Limb (tissue), 2 donors: ENCODE results near the gene VCP.

ENCODE experiments used
- DNase-seq, 2 donors: peaks; one replicate each; pipeline ENCODE4 v3.0.0-alpha.2; 2016; ENCODE audit errors: extremely low spot score in 2 of 2

VCP gene

GRCh38 chr9:35103660-35104191 is 31.3 kb upstream of the VCP start:
- no peak for DNase-seq

- DNase-seq, result peak; percentile 93 to 96
Observed at GRCh38 chr9:35102769-35103659, 30.6 kb upstream of the VCP start, which contains the start of gene STOML2. Gene STOML2, minus strand, starts transcription at chr9:35103131. Its CDS starts 37 bp downstream, at chr9:35103094.

- peak in 1 of 2 donors; percentile 45 for DNase-seq
Observed at GRCh38 chr9:35102465-35102768, 30.0 kb upstream of the VCP start.

- DNase-seq, result no peak
Observed at GRCh38 chr9:35097573-35097972, 25.1 kb upstream of the VCP start.

- peak; percentile 86 to 90 for DNase-seq
Observed at GRCh38 chr9:35096035-35096849, 23.8 kb upstream of the VCP start, which contains the start of gene PIGO. Gene PIGO, minus strand, starts transcription at chr9:35096591. Its CDS starts 1,026 bp downstream, at chr9:35095565.

GRCh38 chr9:35091536-35091935 is 19.1 kb upstream of the VCP start:
- DNase-seq, result no peak

- no peak for DNase-seq
Observed at GRCh38 chr9:35089434-35089833, 17.0 kb upstream of the VCP start.

GRCh38 chr9:35085078-35085477 is 12.7 kb upstream of the VCP start:
- no peak for DNase-seq

GRCh38 chr9:35079426-35080341 is 7.3 kb upstream of the VCP start, which contains the start of gene FANCG:
Gene FANCG, minus strand, starts transcription at chr9:35079942. Its CDS starts 418 bp downstream, at chr9:35079524.
- DNase-seq, result peak; percentile 94 to 95

GRCh38 chr9:35079041-35079425 is 6.6 kb upstream of the VCP start:
- no peak for DNase-seq

- DNase-seq, result no peak
Observed at GRCh38 chr9:35078066-35078465, 5.6 kb upstream of the VCP start.

GRCh38 chr9:35076848-35077247 is 4.4 kb upstream of the VCP start:
- DNase-seq, result no peak

GRCh38 chr9:35075358-35075757 is 2.9 kb upstream of the VCP start:
- DNase-seq, result no peak

- DNase-seq, result no peak
Observed at GRCh38 chr9:35074791-35075190, 2.4 kb upstream of the VCP start.

GRCh38 chr9:35074141-35074540 is 1.7 kb upstream of the VCP start:
- DNase-seq, result no peak

GRCh38 chr9:35073279-35073612 is 821 bp upstream of the VCP start:
- no peak for DNase-seq

- peak; percentile 70 to 88 for DNase-seq
Observed at GRCh38 chr9:35071814-35072460, 488 bp downstream of the VCP start.

- DNase-seq, result no peak
Observed at GRCh38 chr9:35070823-35071813, 1.3 kb downstream of the VCP start.

- DNase-seq, result no peak
Observed at GRCh38 chr9:35069020-35069419, 3.4 kb downstream of the VCP start.
